ENCODE results near the gene ATP8A2.

ATP8A2 gene

DNA sequence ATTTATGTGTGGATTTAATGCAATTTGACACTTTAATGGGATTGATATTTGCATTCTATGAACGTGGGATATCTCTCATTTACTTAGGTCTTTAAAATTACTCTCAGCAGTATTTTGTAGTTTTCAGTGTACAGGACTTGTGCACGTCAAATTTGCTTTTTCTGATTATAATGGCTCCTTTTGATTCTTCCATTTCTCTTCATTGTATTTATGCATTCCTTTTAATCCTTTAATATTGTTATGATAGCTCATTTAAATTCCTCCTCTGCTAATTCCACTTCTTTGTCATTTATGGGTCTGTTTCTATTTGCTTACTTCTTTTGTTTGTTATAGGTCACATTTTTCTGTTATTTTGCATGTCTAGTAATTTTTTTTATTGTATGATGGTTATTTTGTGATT is 226.6 kb downstream of the ATP8A2 start:
- no peak overlapping the region for H3K27ac ChIP-seq
- no peak for DNase-seq (ENCODE audit: low read depth, low spot score)

DNA sequence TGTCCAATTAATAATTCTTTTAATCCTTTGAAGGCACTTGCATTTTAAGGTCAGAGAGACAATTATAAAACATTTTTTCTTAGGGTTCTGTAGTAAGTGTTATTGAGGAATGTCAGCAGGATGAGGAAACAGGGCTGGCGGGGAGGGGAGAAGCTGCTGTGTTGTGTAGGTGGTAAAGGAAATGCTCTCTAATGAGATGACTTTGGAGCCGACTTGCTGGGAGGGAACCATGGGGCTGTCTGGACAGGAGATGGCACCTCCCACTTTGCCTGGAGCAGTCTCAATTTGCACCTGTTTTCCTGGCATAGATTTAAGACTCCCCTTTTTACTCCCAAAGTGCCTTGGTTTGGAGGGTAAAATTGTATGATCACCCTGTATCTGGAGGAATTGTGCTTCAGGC is 230.4 kb downstream of the ATP8A2 start:
- H3K27ac ChIP-seq = no peak overlapping the region
- no peak for DNase-seq (ENCODE audit: low read depth, low spot score)

DNA sequence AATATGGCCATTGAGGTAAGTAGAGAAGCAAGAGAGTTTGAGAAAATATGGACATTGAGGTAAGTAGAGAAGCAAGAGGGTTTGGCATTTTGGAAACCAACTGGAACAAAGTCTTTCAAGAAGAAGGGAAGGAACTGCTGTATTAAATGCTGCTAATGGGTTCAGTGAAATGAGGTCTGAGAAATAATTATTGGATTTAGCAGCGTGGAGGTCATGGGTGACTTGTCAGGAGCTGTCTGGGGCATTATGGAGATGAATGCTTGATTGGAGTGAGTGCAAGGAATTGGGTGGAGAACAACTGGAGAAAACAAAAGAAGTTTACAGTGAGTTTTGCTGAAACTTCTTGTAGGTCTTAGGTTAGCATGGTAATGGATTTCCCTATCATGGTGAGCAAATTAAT is 232.3 kb downstream of the ATP8A2 start:
- no peak overlapping the region for H3K27ac ChIP-seq
- no peak for DNase-seq (ENCODE audit: low read depth, low spot score)

DNA sequence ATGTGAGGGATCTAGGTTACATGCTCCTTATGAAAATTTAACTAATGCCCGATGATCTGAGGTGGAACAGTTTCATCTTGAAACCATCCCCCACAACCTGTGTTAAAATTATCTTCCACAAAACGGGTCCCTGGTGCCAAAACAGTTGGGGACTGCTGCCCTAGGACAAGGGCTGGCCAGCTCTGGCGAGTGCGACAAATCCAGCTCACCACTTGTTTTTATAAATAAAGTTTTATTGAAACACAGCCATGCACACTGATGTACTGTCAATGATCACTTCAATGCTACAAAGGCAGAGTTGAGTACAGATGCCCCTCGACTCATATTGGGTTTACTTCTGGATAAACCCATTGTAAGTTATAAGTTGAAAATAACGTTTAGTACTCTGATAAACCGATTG is 235.3 kb downstream of the ATP8A2 start:
- no peak overlapping the region for H3K27ac ChIP-seq
- DNase-seq (ENCODE audit: low read depth, low spot score) = no peak

DNA sequence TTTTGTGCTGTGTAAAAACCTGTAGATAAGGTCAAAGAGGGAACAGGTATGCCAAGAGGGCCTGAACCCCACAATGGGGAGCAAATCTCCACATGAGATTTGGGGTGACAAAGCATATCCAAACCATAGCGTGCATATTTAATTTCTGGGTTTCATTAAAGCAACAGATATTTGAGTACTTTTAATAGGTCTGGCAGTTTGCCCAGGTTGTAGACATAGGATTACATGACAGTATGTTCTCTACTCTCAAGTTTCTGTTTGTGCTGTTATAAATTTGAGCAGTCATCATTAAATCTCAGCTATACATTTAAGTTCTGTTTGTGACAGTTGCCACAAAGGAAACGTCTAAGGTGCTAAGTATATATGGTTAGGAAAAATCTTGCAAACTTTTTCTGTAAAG is 236.4 kb downstream of the ATP8A2 start:
- DNase-seq (ENCODE audit: low read depth, low spot score) = no peak
- H3K27ac ChIP-seq = no peak overlapping the region

DNA sequence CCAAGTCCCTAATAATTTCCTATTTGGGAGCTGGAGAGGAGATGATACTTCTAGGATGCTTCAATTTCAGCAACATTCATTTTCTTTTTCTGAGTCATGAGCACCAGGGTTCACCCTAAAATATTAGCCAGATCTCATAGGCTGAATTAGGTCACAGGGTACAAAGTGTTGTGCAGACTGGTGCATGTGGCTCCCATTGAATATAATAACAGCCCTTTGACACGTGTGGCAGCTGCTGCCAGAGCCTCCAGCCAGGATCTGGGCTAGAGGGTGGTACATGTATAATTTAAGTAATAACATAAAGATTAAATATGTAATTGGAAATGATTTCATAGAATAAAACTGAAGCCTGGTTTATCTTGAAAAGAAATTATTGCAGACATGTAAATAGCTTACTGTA is 244.9 kb downstream of the ATP8A2 start:
- no peak overlapping the region for H3K27ac ChIP-seq
- DNase-seq (ENCODE audit: low read depth, low spot score) = no peak

DNA sequence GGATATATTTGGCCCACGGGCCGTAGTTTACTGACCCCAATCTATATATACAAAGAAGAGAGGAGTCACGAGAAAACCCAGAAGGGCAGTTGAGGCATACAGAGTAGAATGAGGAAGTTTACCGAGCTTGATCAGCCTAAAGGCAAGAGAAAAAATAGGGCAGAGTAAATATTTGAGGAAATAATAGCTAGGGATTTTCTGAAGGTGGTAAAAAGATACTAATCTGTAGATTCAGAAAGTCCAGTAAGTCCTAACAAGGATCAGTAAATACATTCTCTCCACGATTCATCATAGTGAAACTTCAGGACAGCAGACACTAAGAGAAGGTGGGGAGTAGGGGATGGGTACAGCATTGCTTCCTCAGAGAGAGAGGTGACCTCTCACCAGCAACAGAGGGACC is 248.1 kb downstream of the ATP8A2 start:
- DNase-seq (ENCODE audit: low read depth, low spot score) = no peak

DNA sequence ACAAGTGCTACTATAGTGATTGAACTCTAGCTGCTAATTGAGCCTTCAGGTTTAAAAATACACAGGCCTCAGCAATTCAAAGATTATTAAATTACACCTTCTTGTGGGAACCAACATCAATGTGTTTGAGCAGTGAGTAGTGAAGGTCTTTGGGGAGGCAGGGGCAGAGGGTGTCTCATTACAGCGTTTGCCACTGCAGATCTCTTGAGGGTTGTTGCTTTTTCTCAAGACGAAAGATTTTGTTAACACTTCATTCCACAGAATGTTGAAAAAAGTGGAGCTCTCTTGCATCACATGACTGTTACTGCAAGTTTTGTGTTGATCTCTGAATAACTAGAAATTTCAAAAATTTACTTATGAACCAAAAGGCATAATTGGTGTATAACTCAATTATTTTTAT is 253.6 kb downstream of the ATP8A2 start:
- DNase-seq (ENCODE audit: low read depth, low spot score) = no peak
- H3K27ac ChIP-seq = no peak overlapping the region

More for the DNA sequence above, 248.1 kb downstream of the ATP8A2 start:
- H3K27ac ChIP-seq = no peak overlapping the region

DNA sequence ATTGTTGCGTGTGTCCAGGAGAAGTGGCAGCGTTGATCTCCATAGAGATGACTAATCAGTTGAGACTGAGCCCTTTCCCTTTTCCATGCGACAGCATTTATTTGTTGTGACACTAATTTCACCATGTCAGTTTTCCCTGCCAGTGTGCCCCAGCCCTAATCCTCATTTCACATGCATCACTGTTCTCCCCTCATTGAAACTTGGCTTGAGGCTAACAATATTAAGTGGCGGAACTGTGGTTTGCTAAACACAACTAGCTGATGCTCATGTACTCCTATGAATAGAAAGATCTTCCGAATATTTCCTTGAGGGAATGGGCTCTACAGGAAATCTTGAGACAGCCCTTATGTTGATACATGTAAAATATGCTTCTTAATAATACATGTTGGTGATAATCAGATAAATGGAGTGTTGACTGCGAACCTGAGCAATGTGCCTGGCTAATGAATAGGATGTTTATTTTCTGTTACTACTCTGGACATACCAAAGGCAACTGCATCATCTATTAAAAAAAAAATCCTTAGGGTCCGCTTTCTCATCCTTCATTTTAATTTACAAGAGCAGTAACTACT is 258.6 kb downstream of the ATP8A2 start:
- no peak for DNase-seq (ENCODE audit: low read depth, low spot score)
- no peak overlapping the region for H3K27ac ChIP-seq

DNA sequence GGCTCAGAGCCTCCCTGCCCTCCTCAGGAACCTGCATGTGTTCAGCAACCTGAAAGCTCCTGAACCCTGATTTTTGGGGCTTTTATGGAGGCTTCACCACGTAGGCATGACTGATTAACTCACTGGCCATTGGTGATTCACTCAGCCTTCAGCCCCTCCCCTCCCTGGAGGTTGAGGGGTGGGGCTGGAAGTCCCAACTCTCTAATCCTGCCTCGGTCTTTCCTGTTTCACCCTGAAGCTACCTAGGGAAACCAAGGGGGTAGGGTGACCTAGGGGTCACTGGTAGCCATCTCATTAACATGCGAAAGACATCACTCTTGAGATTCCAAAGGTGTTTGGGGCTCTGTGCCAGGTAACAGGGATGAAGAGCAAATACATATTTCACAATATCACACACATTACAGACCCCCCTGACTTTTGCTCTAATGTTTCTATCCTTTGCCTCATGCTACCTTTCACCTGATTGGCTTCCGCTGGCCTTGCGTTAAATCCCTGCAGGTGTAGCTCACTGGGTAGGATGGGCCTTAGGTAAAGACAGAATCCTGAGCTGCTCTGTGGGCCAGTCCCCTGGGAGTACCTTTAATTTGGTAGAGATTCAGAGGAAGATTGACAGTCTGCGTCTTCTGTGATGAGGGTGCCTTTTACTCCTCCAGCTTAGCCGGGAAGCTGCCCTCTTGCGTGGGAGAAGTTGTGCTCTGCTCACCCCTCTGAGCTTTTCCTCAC is 260.6 kb downstream of the ATP8A2 start:
- H3K27ac ChIP-seq = no peak overlapping the region
- no peak for DNase-seq (ENCODE audit: low read depth, low spot score)

DNA sequence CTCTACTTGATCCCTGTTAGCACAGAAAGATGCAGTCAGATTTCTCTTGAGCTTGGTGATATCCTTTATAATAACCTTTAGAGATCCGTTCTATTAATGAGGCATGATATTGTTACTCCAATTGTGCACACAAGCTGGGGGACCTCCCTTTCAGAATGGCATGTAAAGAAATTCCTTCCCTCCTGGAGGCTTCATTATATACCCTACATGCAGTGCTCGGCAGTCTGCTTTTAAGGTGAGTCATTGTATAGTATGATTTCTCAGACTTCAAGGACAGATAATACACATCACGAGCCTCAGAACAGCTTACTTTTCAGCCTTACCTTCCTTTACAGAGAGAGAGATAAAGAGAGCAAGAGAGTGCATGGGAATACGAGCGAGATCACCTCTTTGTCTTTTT is 261.3 kb downstream of the ATP8A2 start:
- no peak for DNase-seq (ENCODE audit: low read depth, low spot score)
- no peak overlapping the region for H3K27ac ChIP-seq

DNA sequence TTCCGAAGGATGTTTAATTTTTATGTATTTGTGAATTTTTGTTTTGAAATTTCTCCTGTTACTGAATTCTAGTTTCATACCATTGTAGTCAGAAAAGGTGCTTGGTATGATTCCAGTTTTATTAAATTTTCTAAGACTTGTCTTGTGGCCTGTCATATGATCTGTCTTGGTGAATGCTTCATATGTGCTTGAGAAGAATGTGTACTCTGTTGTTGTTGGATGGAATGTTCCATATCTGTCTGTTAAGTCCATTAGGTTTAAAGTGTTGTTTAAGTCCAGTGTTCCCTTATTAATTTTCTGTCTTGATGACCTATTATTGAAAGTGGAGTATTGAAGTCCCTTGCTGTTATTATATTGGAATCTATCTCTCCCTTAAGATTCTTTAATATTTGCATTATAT is 273.9 kb downstream of the ATP8A2 start:
- H3K27ac ChIP-seq = no peak overlapping the region
- DNase-seq (ENCODE audit: low read depth, low spot score) = no peak

DNA sequence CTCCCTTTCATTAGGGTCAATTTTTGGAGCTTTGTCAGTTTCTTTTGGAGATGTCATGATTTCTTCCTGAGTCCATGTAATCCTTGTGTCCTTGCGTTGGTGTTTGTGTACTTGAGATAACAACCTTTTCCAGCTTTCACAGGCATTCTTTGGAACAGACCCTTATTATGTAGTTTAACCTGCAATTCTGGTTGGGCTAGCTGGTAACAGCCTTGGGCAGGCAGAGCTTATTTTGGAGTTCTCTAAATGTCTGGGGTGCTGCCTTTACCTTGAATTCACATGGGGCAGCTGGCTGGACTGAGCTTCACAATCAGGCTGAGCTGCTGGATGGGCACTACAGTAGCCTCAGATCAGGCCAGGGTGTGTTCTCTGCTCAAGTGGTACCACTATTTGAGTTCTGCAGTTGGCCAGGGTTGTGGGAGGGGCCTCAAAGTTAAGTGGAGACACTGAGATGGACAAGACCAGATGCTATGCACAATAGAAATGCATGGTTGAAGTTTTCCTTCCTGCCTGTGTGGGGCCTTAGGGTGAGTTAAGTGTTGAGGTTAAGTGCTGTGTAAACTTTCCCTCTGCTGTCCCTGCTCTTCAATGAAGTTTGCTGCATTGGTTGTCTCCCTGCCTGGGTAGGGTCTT is 277.3 kb downstream of the ATP8A2 start:
- H3K27ac ChIP-seq = no peak overlapping the region
- DNase-seq (ENCODE audit: low read depth, low spot score) = no peak

DNA sequence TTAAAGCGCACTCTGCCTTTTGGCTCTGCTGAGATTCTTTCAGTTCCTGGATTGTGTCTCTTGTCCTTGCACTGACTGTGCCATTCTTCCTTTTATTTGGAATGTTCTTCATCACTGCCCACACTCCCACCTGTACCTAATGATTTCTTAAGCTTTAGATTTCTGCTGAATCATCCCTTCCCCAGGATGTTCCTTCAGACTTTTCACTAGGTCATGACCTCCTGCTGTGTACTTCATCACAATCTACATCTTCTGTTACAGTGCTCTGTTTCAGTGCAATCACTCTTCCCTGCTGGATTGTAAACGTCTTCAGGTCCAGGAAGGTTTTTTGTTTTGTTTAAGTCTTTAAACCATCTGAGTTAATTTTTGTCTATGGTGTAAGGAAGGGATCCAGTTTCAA is 281.0 kb downstream of the ATP8A2 start:
- no peak overlapping the region for H3K27ac ChIP-seq
- no peak for DNase-seq (ENCODE audit: low read depth, low spot score)

DNA sequence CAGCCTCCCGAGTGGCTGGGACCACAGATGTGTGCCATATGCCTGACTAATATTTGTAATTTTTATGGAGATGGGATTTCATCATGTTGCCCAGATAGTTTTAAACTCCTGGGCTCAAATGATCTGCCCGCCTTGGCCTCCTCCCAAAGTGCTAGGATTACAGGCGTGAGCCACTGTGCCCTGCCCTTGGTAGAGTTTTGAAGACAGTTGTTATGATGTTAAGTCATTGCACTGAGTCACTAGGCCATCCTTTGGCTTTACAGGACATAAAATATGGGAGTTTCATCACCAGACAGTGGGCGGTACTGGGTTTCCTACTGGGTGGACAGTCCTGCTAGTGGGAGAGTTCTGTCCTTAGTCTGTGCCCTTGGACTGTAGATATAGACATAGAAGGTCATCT is 282.5 kb downstream of the ATP8A2 start:
- H3K27ac ChIP-seq = no peak overlapping the region
- DNase-seq (ENCODE audit: low read depth, low spot score) = no peak

DNA sequence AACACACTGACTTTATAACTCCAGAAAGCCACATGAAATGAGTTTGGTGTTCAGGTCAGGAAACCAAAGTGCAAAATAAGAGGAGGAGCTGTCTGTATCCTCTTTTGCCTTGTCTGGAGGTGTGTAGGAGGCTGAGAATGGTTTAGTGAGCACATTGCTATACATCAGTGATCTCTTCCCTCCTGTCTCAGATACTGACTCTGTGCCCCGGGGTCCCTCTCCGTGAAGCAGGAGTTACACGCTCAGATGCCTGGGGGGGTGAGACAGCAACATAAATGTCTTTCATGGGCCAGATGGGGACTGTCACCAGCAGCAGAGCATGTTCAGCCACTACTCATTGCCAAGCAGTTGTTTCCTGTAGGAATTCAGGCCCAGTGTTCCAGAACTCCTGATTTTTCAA is 285.4 kb downstream of the ATP8A2 start:
- no peak overlapping the region for H3K27ac ChIP-seq
- no peak for DNase-seq (ENCODE audit: low read depth, low spot score)

DNA sequence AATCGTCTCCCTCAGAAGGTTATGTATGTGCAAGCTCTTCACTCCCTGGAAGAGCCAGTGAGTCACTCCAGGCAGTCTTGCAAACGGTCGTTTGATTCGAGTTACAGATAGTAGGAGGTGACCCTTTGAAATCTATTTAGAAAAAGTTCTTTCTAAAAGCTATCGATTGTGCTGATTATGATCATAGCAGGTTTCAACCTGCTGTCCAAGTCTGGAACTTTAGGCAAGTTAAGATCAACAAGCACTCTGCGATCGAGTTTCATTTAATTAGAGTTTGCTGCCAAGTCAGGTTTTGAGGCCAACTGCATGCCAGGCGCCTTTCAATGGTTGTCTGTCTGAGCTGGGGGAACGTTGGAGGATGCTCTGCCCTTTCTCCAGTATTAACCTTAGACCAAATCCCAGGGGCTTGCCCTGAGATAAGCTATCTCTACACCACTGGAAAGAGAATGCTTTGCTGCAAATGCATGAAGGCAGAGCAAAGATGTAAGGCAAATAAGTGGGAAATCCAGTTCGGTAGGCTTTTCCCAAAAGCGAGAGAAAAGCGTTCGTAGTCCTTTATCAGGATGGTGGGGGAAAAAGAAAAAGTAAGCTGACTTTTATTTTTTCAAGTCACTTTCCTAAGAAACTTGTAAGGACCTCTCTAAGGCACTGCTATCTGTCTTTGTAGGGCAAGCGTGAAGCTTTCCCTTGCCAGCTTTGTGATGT is 287.5 kb downstream of the ATP8A2 start:
- no peak for DNase-seq (ENCODE audit: low read depth, low spot score)
- no peak overlapping the region for H3K27ac ChIP-seq

DNA sequence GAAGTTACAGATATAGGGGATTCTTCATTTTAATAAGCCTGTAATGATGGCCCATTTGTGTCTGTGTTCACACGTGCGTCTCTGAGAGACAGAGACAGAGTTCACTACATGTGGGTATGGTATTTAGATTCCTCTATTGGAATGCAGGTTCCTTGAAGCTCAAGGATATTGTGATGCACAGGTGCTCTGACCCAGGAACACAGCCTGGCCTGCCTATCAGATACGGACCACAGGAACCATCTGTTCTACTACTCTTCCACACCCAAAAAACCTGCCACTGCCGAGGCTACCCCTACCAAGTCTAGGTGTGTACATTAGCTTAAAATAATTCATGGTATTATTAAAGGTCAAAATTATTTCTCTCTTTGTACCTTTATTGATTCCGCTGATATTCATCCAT is 289.2 kb downstream of the ATP8A2 start:
- H3K27ac ChIP-seq = no peak overlapping the region
- no peak for DNase-seq (ENCODE audit: low read depth, low spot score)

DNA sequence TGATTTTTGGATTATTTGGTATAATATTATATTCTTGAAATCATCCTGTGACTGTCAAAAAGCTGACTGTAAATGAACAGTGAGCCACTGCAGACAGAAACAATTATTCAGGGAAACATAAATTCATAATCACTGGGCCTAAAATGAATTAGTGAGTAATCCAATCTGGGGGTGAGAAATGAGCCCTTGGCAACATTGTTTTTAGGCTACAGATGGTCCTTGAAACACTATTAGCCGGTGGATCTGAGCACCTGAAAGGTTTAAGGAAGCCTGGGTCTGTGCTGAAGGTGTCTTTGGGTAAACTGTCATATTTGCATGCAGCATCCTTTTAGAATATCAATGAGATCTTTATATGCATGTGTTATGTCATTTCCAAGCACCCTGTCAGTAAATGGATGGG is 290.7 kb downstream of the ATP8A2 start:
- no peak overlapping the region for H3K27ac ChIP-seq
- no peak for DNase-seq (ENCODE audit: low read depth, low spot score)

DNA sequence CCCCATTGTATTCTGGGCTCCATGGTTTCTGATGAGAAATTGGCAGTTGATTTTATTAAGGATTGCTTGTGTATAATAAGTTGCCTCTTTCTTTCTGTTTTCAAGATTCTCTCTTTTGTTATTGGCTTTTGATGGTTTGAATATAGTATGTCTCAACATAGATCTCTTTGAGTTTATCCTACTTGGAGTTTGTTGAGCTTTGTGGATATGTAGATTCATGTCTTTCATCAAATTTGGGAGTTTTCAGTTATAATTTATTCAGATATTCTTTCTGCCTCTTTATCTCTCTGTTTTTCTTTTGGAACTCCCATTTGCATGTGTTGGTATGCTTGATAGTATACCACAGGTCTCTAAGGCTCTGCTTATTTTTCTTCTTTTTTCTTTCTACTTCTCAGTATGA is 296.6 kb downstream of the ATP8A2 start:
- H3K27ac ChIP-seq = no peak overlapping the region
- no peak for DNase-seq (ENCODE audit: low read depth, low spot score)

DNA sequence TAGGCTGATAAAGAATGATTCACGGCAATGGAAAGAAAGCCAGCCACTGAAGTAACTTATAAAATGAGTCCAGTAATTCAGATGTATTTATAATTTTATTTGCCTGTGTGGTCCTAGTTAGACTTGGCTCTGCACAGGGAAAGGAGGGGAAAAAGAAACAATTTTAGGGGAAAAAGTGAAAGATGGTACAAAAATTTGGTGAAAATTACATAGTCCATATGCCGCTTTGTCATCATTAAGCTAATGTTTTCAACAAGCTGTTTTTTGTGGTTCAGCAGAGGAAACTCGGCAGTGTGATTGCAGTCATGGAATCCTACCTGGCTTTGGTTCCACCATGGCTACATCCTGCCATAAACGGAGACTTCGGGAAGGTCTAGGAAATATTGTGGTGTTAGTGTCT is 301.9 kb downstream of the ATP8A2 start:
- H3K27ac ChIP-seq = no peak overlapping the region
- no peak for DNase-seq (ENCODE audit: low read depth, low spot score)
